Umbilical cord (tissue), 2 donors: ENCODE data around the gene UCP2. TPM values are rescaled to one million over a fixed set of nuclear protein-coding genes. Genes with fewer than 3 reads are reported as not detected.
A peak's percentile ranks its signal among the peaks of the same experiment; 100 is the strongest.

Experiments used
- DNase-seq: peaks from one replicate; pipeline ENCODE4 v3.0.0-alpha.2; 2015; ENCODE audit warnings: low spot score
- total RNA-seq: library from RNA; depleted of rRNA; stranded (reverse); fragments of >200 nt; gene quantifications from one replicate; pipeline ENCODE4 v1.2.3, GENCODE V29; 2014; ENCODE audit warnings: low replicate concordance; ENCODE audit not compliant: insufficient read depth

UCP2 gene
- total RNA-seq, 1 donor from 2014 or later: 3.1 TPM

GRCh38 chr11:73972620-73973449, 9.8 kb downstream of the UCP2 start:
- no peak for DNase-seq

- DNase-seq: no peak
Measured at GRCh38 chr11:73972187-73972586, 10.5 kb downstream of the UCP2 start.

GRCh38 chr11:73971175-73971719, 11.4 kb downstream of the UCP2 start:
- no peak for DNase-seq

- DNase-seq: no peak
Measured at GRCh38 chr11:73969991-73970800, 12.4 kb downstream of the UCP2 start.

DNA sequence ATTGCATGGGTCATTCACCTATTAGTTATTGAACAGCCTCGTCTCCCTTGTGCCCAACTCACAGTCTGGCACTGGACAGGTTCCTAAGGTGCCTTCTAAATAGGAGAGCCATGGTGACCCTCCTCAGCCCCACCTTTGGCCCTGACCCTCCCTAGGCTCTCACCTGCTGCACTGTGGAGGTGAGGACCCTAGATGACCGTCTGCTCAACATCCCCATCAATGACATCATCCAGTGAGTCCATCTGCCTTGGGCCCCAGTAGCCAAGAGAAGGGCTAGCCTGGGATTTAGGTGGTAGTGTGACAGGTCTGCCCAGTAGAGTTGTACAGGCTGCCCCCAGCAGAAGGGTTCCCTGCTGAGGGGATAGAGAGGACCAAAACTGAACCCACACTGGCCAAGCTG, 13.6 kb downstream of the UCP2 start:
- no peak for DNase-seq

DNA sequence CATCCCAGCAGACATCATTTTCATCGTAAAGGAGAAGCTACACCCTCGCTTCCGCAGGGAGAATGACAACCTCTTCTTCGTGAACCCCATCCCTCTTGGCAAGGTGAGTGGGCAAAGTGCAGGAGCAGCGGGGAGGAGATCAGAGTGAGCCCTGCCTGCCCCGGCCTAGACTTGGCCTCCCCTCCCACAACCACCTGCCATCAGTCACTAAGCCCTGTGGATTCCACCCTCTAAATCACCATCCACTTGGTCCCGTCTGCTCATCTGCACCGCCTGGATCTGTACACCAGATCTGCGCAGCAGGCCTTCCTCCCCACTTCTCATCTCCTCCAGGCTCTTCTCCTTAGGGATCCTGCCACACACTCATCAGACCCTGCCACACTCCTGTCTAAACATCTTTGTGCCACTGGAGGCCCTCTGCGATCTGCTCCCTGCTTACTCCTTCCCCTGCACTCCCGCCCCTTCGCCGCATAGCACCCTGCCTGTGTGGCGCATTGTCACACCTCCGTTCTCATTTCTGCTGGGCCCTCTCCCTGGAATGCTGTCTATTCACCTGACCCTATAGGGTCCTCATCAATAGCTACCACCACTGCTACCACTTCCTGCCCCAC, 14.2 kb downstream of the UCP2 start:
- no peak for DNase-seq

DNA sequence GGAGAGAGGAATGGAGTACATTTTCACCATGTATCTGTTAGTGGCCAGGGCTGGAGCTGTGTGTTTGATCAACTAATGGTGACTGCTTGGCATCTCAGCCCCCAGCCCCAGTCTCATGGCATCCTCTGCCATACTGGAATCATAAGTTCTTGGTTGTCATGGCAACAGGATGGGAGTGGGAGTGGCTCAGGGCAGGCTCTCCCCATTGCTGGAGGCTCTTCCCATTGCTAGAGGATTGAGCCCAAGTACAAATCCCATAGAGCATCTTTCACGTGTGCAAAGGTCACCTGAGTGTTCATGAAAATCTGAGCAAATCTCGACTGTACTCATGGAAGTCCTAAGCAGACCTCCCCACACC, 16.9 kb downstream of the UCP2 start:
- DNase-seq: no peak

DNA sequence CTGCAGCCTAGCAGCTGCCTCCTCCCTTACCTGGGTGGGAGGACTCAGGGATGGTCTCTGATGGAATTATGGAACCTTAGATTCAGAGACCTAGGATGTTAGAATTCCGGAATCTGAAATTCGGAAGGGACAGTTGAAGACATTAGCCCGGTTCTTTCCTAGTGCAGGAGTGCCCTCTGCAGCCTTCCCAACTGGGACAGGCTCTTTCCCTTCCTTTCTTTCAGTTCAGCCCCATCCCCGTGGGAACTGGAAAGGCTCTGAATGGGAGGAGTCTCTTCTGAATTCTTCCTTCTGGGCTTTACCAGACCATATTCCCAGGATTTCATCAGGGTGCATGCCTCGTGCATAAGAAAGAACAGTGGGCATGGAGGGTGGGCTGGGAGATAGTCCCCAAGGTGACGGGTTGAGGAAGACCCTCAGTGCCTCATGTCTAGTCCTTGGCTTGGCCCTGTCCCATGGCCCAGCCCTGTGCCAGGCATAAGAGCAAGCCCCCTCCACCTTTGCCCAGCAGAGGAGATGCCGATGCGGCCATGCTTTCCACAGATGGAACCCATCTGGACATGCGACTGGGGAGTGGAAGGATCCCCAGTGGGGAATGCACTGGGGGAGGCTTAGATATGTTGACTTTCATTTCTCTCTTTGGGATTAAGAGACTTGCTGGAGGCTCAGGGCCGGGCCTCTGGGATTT, 17.4 kb downstream of the UCP2 start:
- DNase-seq: no peak

DNA sequence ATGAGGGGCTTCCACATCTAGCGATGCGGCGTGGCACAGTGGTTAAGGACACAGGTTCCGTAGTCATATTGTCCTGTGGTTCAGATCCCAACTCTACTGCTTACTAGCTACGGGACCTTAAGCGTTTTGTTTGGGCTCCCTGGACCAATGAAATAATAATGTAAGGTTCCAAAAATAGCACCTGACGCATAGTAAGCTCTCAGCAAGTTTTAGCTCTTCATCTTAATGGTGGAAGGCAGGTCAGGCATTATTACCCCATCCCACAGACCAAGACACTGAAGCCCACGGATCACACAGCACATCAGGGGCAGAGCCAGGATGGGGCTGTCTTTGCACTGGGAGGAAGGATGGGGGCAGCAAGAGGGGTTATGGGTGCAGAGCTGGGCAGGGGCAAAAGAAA, 18.8 kb downstream of the UCP2 start:
- no peak for DNase-seq

DNA sequence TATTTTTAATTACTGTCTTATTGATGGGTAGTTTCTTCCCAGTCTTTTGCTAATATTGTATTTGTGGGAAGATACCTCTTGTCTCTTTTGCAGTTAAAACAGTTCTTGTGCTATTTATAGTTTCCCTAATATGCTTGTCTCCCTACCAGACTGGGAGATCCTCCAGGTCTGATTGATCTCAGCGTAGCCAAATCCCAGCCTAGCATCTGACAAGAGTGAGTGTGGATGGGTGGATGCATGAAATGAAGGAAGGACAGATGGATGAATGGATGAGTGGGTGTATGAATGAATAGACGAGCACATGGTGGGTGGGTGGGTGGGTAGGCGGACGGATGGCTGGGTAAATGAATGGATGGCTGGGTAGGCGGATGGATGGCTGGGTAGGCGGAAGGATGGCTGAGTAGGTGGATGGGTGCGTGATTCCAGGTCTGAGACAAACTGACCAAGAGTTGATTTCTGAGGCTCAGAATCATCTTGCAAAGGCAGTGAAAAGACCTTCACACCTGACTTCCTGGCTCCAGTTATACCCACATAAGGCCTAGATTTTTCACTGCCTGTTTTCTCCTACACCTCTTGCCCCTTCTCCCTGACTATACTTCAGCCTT, 20.4 kb downstream of the UCP2 start:
- no peak for DNase-seq

- no peak for DNase-seq
Measured at GRCh38 chr11:73961321-73961720, 21.3 kb downstream of the UCP2 start.

DNA sequence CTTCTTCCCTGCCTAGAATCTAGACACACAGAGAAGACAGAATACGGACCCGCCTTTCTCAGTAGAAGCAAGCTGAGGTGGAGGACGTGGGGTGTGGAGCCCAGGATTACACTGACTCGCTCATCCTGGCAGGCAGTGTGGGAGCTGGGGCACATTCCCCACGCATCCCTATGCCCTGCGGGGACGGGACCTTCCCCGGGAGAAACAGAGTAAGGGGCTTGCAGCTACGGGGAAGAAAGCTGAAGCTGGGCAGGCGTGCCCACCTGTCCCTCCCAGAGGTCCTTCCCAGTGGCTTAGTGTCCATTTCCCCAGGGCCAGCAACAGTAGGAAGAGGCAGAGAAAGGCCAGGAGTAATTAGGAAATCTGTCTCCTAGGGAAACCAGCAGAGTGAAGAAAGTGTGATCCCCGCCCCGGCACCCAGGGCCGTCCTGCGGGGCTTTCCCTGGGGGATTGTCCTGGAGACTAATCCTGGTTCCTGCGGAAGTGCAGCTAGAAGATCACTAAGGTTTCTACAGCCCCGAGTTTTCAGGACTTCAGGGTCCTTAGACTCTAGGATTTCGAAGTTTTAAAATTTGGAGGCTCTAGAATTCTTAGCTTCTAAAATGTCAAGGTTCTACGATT, 24.0 kb downstream of the UCP2 start:
- no peak for DNase-seq

DNA sequence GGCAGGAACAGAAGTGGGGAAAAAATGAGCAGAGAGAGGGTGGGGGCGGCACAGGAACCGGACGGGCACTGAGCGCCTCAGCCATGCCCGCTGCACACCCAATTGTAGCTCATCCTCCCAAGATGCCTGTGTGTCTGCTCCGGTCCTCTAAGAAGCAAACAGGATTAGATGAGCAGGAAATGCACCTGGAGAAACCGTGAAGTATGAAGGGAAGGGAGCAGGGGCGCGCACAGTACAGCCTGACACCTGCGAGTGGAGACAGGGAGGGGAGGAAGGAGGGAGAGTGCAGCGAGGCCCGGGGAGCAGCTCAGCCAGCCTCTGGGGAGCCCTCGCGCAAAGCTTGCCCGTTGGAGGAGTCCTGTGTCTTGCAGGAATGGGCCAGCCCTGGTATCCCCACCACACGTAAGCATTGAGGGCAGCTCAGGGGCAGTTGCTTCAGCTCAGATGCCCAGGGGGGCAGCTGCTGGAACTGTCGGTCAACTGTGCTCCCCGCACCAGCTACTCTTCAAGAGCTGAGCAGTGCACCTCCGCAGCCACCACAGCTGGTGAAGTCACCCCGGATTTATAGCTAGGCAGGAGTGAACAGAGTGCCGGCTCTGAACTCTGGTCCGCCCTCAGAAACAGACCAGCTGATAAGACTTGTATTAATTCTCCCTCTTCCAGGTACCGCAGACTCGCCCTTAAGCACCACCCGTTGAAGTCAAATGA, 24.8 kb downstream of the UCP2 start:
- DNase-seq: no peak

DNA sequence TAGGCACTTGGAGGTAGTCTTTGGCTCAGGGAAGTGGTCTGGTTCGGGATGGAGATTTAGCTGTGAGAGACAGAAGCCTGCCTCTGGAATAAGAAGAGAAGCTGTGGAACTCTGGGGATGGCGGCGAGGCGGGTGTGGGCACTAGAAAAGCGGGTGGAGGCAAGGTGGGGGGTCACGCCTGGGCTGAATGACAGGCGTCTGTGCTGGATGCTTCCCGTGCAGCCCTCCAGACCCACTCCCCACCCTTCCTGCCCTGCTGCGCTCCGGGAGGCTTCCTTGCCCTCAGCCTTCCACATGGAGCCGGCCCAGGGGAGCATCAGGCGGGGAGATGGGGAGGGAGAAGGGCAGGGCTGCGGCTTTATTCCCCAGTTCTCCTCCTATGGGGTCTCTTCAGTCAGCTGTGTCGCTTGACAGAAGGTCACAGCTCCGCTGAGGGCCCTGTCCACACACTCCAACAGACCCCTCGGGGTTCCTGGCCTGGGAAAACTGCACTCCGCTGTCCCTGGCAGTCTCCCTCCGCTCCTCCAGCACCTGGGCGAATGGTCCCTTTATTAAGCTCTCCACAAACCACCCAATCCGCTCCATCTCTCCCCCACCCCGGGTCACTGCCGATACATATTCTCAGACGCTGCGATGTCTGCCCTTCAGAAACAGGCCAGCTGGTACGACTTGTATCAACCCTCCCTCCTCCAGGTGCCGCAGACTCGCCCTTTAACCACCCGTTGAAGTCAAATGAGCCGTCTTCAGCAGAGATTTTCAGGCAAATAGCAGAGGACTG, 25.6 kb downstream of the UCP2 start:
- DNase-seq: no peak

DNA sequence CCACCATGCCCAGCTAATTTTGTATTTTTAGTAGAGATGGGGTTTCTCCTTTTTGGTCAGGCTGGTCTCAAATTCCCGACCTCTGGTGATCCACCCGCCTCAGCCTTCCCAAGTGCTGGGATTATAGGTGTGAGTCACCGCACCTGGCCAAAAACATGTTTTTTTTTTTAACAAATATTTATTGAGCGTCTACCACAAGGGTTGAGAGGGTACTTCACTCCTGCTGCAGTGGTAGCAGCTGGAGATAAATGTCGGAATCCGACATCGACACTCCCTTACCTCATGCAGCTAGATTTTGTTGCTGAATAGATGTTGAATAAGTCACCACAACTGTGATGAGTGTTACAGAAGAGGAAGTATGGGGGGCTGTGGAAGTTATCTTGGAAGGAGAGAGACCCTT, 30.8 kb downstream of the UCP2 start:
- DNase-seq: no peak

- DNase-seq: peak; percentile 31
Measured at GRCh38 chr11:73950869-73951710, 31.6 kb downstream of the UCP2 start, which contains the start of gene DNAJB13. Gene DNAJB13 (plus strand): TSS chr11:73951026. CDS start chr11:73951070, 44 bp downstream.

- no peak for DNase-seq
Measured at GRCh38 chr11:73949912-73950311, 32.7 kb downstream of the UCP2 start.

DNA sequence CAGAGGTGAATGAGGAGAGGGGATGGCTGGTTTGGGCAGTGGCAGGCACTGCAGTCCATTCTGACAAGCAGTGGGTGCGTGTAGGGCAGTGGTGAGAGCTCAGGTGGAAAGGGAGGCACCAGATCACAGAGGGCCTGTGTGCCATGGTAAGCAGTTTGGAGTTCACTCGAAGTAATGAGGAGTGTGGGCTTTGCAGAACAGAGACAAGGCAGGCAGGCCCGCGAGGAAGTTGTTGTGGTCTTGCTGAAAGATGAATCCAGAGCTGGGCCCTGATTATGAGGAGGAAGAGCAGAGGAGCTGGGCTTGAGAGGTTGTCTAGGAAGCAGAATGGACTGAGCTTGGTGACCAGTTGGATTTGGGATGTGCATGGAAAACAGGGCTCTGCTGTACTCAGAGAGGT, 33.4 kb downstream of the UCP2 start:
- no peak for DNase-seq
